Hematopoietic multipotent progenitor cell treated with erythropoietin and hydrocortisone succinate and interleukin-3 and kit ligand, for 4 days (in vitro differentiated cells): ENCODE measurements around the gene SIGLEC7.
"Not testable (repeated sequence)": the region's sequence is repeated elsewhere in the genome, so short reads cannot be mapped to it uniquely, and the experiment has no call there.

Experiments used
- DNase-seq: peaks from one replicate; pipeline ENCODE4 v3.0.0-alpha.2; 2015

SIGLEC7 gene

DNA sequence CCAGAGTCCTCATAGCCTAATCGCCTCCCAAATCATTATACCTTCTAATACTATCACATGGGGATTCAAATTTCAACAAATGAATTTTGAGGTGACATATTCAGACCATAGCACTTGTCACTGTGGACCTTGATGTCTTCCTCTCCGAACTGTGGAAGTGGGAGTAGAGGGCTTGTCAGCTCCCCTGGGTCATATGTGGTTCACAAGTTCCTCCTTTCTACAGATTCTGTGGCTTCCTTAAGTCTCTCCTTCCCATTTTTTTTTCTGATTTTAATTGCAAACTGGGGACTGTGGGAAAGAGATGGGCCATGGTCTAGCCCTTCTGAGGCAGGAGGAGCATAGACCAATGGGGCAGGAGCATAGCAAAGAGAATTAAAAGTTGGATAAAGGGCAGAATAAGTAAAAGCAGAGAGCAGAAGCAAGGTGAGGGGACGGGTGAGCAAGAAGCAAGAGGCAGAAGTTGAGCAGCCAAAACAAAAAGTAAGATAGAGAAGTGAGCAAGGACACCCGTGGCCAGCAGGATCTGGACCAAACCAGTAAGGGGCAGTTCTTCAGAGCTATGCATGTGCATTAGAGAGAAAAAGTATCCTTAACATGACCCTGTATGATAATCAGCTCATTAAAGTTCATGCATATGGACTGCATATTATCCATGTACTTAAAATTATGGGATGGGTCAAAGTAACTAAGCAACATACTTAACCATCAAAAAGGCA is 2.6 kb upstream of the SIGLEC7 start:
- DNase-seq: peak; percentile 55

DNA sequence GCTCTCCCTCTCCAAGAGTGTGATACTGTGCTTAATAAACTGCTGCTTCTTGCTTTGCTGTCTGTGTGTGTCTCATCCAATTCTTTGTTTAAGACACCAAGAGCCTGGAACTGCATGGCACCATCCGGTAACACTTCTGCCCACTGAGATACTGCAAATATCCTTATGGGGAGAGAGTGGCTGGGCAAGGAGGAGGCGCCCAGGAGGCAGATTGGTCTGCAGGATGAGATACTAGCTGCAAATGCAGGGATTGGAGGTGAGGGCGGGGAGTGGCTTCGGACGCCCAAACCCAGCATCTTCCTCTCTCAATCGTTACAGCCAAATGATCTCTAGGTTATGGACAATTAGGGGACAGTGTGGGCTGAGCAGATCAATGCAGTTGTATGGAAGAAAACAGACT is 1.7 kb upstream of the SIGLEC7 start:
- DNase-seq: no peak

- no peak for DNase-seq
Observed at GRCh38 chr19:51141181-51141580, 920 bp upstream of the SIGLEC7 start.

GRCh38 chr19:51142809-51143475 is 841 bp downstream of the SIGLEC7 start:
- not testable (repeated sequence) for DNase-seq

- no peak for DNase-seq
Observed at GRCh38 chr19:51143486-51143885, 1.4 kb downstream of the SIGLEC7 start.

DNA sequence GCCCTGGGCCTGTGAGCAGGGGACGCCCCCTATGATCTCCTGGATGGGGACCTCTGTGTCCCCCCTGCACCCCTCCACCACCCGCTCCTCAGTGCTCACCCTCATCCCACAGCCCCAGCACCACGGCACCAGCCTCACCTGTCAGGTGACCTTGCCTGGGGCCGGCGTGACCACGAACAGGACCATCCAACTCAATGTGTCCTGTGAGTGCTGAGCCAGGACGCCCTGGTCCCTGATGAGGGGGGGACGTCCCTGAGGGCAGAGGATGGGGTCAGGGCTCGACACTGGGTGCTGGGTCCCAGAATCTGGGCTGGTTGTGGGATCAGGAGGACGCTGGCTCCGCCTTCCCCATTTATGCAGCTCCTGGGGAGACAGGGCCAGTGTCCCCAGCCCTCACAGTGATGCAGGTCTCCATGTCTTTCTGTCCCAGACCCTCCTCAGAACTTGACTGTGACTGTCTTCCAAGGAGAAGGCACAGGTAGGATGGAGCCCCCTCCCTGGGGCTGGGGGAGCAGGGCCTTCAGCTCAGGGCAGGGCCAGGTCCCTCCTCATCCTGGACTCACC is 2.5 kb downstream of the SIGLEC7 start:
- no peak for DNase-seq

- DNase-seq: no peak
Observed at GRCh38 chr19:51145916-51146493, 3.9 kb downstream of the SIGLEC7 start.

GRCh38 chr19:51146751-51147150 is 4.7 kb downstream of the SIGLEC7 start:
- DNase-seq: no peak

DNA sequence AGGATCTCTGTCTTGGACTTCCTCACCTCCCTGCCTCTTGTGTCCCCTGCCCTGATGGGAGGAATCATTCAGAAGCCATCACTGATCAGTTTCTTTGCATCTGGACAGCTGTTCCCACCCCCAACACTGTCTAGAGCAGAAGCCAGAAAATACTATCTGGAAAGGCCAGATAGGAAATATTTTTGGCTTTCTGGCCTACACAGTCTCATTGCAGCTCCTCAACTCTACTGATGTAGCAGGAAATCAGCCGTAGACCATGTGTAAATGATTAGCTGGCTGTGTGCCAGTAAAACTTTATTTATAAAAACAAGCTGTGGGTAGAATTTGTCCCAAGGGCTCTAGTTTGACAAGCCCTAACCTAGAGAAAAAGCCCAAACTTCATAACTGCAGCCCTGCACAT is 5.6 kb downstream of the SIGLEC7 start:
- DNase-seq: peak; percentile 84

- DNase-seq: peak; percentile 53
Observed at GRCh38 chr19:51148580-51148979, 6.5 kb downstream of the SIGLEC7 start.

- DNase-seq: no peak
Observed at GRCh38 chr19:51150627-51151026, 8.5 kb downstream of the SIGLEC7 start.

- no peak for DNase-seq
Observed at GRCh38 chr19:51156710-51157109, 14.6 kb downstream of the SIGLEC7 start.

GRCh38 chr19:51157265-51157664 is 15.2 kb downstream of the SIGLEC7 start:
- no peak for DNase-seq

GRCh38 chr19:51158474-51159129 is 16.5 kb downstream of the SIGLEC7 start:
- peak; percentile 89 for DNase-seq

DNA sequence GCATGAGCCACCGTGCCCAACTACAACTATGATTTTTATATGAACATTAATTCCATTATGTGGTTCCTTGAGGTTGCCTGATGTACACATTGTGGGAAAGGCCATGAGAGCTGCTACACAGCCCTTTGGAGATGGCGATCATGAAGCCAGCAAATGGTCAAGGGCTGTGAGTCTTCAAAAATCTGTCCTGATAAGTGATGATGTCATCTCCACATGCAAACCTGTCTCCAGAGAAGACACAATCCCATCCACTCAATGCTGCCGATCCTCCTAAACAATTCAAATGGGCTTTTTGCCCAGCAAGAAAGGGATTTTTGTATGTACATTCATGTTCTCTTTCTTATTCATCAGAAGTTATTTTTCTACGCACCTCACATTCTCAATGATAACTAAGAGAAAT is 17.6 kb downstream of the SIGLEC7 start:
- DNase-seq: no peak

DNA sequence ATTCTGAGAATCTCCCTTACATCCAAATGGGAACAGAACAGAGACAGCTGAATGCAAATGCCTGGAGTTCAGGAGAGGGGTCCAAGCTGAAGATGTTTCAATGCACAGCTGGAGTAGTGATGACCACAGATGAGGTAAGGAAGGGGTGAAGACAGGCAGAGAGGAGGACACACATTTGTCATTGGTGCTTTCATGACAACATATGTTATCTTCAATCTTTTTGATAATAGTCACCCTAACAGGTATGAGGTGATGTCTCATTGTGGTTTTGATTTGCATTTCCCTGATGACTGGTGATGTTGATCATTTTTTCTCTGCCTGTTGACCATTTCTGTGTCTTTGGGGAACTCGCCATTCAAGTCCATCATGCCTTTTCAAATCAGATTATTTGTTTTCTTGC is 19.2 kb downstream of the SIGLEC7 start:
- DNase-seq: no peak

DNA sequence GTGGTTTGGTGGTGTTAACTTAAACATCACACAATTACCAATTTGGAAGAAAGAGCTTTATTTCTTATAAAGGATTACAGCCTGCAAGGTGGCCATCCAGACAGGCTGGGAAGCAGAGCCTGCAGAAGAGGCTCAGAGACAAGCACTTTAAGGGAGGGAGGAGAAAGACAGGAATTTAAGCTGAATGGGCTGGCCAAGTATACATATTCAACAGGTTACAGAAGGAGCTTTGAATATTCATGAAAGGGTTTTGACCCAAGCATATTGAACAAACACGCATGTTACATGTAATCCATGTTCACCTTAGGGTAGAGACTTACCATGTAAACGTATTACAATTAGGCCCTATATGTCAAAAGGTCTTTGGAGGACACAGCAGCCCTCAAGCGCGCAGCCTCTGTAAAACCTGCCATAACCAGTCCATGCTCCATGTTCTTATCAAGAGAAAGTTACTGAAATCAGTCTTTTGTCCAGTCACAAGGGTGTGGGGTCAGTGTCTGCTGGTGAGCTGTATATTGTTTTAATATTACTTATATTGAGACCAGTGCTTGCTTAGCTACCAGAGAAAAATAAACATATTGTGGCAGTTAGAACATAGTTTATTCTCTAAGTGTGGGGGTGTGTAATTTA is 19.9 kb downstream of the SIGLEC7 start:
- no peak for DNase-seq

- DNase-seq: no peak
Observed at GRCh38 chr19:51163257-51163656, 21.2 kb downstream of the SIGLEC7 start.

- DNase-seq: no peak
Observed at GRCh38 chr19:51164215-51164614, 22.1 kb downstream of the SIGLEC7 start.

GRCh38 chr19:51166846-51167490 is 24.9 kb downstream of the SIGLEC7 start:
- DNase-seq: peak; percentile 84

DNA sequence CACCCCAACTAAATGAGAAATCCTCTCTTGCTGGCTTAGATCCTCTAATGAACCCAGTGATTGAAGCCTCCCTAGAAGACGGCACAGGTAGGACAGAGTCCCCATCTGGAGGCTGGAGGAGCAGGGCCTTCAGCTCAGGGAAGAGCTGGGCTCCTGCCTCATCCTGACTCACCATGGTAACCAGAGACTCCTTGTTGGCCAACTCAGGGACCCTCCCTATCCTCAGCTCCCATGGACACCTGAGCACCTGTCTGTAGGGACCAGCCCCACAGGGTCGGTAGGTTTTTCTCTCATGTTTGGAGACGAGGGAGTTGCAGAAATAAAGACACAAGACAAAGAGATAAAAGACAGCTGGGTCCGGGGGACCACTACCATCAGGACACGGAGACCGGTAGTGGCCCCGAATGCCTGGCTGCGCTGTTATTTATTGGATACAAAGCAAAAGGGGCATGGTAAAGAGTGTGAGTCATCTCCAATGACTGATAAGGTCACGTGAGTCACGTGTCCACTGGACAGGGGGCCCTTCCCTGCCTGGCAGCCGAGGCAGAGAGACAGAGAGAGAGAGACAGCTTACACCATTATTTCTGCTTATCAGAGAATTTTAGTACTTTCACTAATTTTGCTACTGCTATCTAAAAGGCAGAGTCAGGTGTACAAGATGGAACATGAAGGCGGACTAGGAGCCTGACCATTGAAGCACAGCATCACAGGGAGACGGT is 26.6 kb downstream of the SIGLEC7 start:
- DNase-seq: no peak
